ENCODE data around the gene PP2D1.
"Not testable (repeated sequence)": the region's sequence is repeated elsewhere in the genome, so short reads cannot be mapped to it uniquely, and the experiment has no call there.

Gene PP2D1

GRCh38 chr3:19994796-19995195, 17.3 kb downstream of the PP2D1 start:
- H3K27ac ChIP-seq, result no peak overlapping the region
- TF ChIP-seq CTCF (conservative IDR thresholded peaks at IDR 0.05), result no peak

GRCh38 chr3:19988904-19989303, 23.2 kb downstream of the PP2D1 start:
- H3K27ac ChIP-seq, result not testable (repeated sequence)

GRCh38 chr3:19972054-19972453, 40.0 kb downstream of the PP2D1 start:
- no peak for TF ChIP-seq CTCF (conservative IDR thresholded peaks at IDR 0.05)
- H3K27ac ChIP-seq, result no peak overlapping the region

GRCh38 chr3:19970327-19970726, 41.7 kb downstream of the PP2D1 start:
- TF ChIP-seq CTCF (conservative IDR thresholded peaks at IDR 0.05), result no peak
- 0 out of 2 replicates have a peak overlapping the region, but pooled peaks have one; percentile 1 for H3K27ac ChIP-seq

GRCh38 chr3:19967812-19968211, 44.3 kb downstream of the PP2D1 start:
- no peak for TF ChIP-seq CTCF (conservative IDR thresholded peaks at IDR 0.05)

GRCh38 chr3:19967208-19967607, 44.9 kb downstream of the PP2D1 start:
- no peak for TF ChIP-seq CTCF (conservative IDR thresholded peaks at IDR 0.05)
- H3K27ac ChIP-seq, result no peak overlapping the region

More at GRCh38 chr3:19967812-19968211, 44.3 kb downstream of the PP2D1 start:
- no peak overlapping the region for H3K27ac ChIP-seq

GRCh38 chr3:19961960-19962359, 50.1 kb downstream of the PP2D1 start:
- H3K27ac ChIP-seq, result no peak overlapping the region
- no peak for TF ChIP-seq CTCF (conservative IDR thresholded peaks at IDR 0.05)

- TF ChIP-seq CTCF (conservative IDR thresholded peaks at IDR 0.05), result no peak
- no peak overlapping the region for H3K27ac ChIP-seq
Measured at GRCh38 chr3:19960696-19961095, 51.4 kb downstream of the PP2D1 start.
